WTC11 (cell line): ENCODE results near the gene PITPNC1. TPM values are rescaled to one million over a fixed set of nuclear protein-coding genes. Genes with fewer than 3 reads are reported as not detected.

ENCODE experiments used
- ATAC-seq: fragments of 200-7000 bp; cut with Tn5 transposase; 2 replicates; pipeline ENCODE4 v1.10.0; 2021; ENCODE audit warnings: mild to moderate bottlenecking, moderate library complexity
- CTCF ChIA-PET: fragments of 300-600 bp; sonication (Branson Sonifier 250); formaldehyde crosslinking; loops from one replicate; lab custom pipeline; 2021; ENCODE audit warnings: antibody characterized with exemption; lab: Charles Lee
- POLR2A ChIA-PET: fragments of 350-600 bp; sonication (Branson Sonifier 250); formaldehyde crosslinking; loops from one replicate; lab custom pipeline; 2021; ENCODE audit warnings: antibody characterized with exemption; lab: Charles Lee
- DNase-seq: peaks from one replicate; pipeline ENCODE4 v3.0.0; 2021; ENCODE audit warnings: low spot score
- H3K27ac Mint-ChIP-seq: 2 replicates; pipeline ENCODE4 v1.8.0; 2021; ENCODE audit warnings: mixed read lengths
- H3K27me3 Mint-ChIP-seq: 2 replicates; pipeline ENCODE4 v1.8.0; 2021; ENCODE audit warnings: low read depth, mild to moderate bottlenecking, moderate library complexity, mixed read lengths
- H3K36me3 Mint-ChIP-seq: 2 replicates; pipeline ENCODE4 v1.8.0; 2021; ENCODE audit warnings: mixed read lengths
- H3K4me1 Mint-ChIP-seq: 2 replicates; pipeline ENCODE4 v1.8.0; 2022; ENCODE audit warnings: mixed read lengths
- H3K4me3 Mint-ChIP-seq: 2 replicates; pipeline ENCODE4 v1.8.0; 2021; ENCODE audit warnings: mild to moderate bottlenecking, moderate library complexity, mixed read lengths
- H3K9me3 Mint-ChIP-seq: 2 replicates; pipeline ENCODE4 v1.8.0; 2021; ENCODE audit warnings: mixed read lengths
- AR ChIP-seq: fragments of 250-450 bp; sonication (Bioruptor Pico); IDR thresholded peaks from 2 replicates; pipeline ENCODE4 v1.9.0; 2021; ENCODE audit warnings: mild to moderate bottlenecking
- E2F4 ChIP-seq: sonication (generic); formaldehyde crosslinking; IDR thresholded peaks from 2 replicates; pipeline ENCODE4 v1.8.1; 2022; ENCODE audit warnings: low read depth, mild to moderate bottlenecking, moderate library complexity, missing genetic modification reagents, borderline replicate concordance
- ELF4 ChIP-seq: sonication (generic); formaldehyde crosslinking; IDR thresholded peaks from 2 replicates; pipeline ENCODE4 v1.8.1; 2022; ENCODE audit warnings: low read depth, mild to moderate bottlenecking, moderate library complexity, missing genetic modification reagents
- FOXJ3 ChIP-seq: sonication (generic); formaldehyde crosslinking; IDR thresholded peaks from 2 replicates; pipeline ENCODE4 v1.9.0; 2021; ENCODE audit warnings: missing genetic modification reagents, mild to moderate bottlenecking, borderline replicate concordance
- GRHL2 ChIP-seq: fragments of 250-450 bp; sonication (Bioruptor Pico); IDR thresholded peaks from 2 replicates; pipeline ENCODE4 v1.8.0; 2022; ENCODE audit warnings: mild to moderate bottlenecking, moderate library complexity; ENCODE audit not compliant: insufficient replicate concordance, severe bottlenecking
- HMGXB4 ChIP-seq: sonication (generic); formaldehyde crosslinking; IDR thresholded peaks from 2 replicates; pipeline ENCODE4 v1.8.1; 2023; ENCODE audit warnings: mild to moderate bottlenecking, moderate library complexity, missing genetic modification reagents
- IRF1 ChIP-seq: sonication (generic); formaldehyde crosslinking; IDR thresholded peaks from 2 replicates; pipeline ENCODE4 v1.8.0; 2023; ENCODE audit warnings: missing genetic modification reagents
- IRF2 ChIP-seq: sonication (generic); formaldehyde crosslinking; IDR thresholded peaks from 2 replicates; pipeline ENCODE4 v1.8.0; 2022; ENCODE audit warnings: low read depth, missing genetic modification reagents, borderline replicate concordance
- NR1H2 ChIP-seq: sonication (generic); formaldehyde crosslinking; IDR thresholded peaks from 2 replicates; pipeline ENCODE4 v1.9.0; 2021; ENCODE audit warnings: mild to moderate bottlenecking, moderate library complexity, missing genetic modification reagents
- NR2C2 ChIP-seq: sonication (generic); formaldehyde crosslinking; IDR thresholded peaks from 2 replicates; pipeline ENCODE4 v1.8.0; 2022; ENCODE audit warnings: mild to moderate bottlenecking, missing genetic modification reagents
- RORB ChIP-seq: fragments of 250-450 bp; sonication (Bioruptor Pico); IDR thresholded peaks from 2 replicates; pipeline ENCODE4 v1.9.0; 2021; ENCODE audit warnings: mild to moderate bottlenecking
- SP1 ChIP-seq: sonication (generic); formaldehyde crosslinking; conservative IDR thresholded peaks from 2 replicates; pipeline ENCODE4 v1.8.1; 2022; ENCODE audit warnings: missing genetic modification reagents
- STAT6 ChIP-seq: sonication (generic); formaldehyde crosslinking; conservative IDR thresholded peaks from 2 replicates; pipeline ENCODE4 v1.8.1; 2023; ENCODE audit warnings: mild to moderate bottlenecking, low read depth, missing genetic modification reagents, moderate library complexity
- TCF7 ChIP-seq: sonication (generic); formaldehyde crosslinking; IDR thresholded peaks from 2 replicates; pipeline ENCODE4 v1.8.0; 2022; ENCODE audit warnings: mild to moderate bottlenecking, low read depth, missing genetic modification reagents, moderate library complexity
- TEAD1 ChIP-seq: sonication (generic); formaldehyde crosslinking; IDR thresholded peaks from 2 replicates; pipeline ENCODE4 v1.8.0; 2022; ENCODE audit warnings: mild to moderate bottlenecking, missing genetic modification reagents
- ZBTB21 ChIP-seq: sonication (generic); formaldehyde crosslinking; IDR thresholded peaks from 2 replicates; pipeline ENCODE4 v1.8.1; 2023; ENCODE audit warnings: mild to moderate bottlenecking, missing genetic modification reagents, borderline replicate concordance
- ZMAT4 ChIP-seq: fragments of 250-450 bp; sonication (Bioruptor Pico); IDR thresholded peaks from 2 replicates; pipeline ENCODE4 v1.9.0; 2021; ENCODE audit warnings: mild to moderate bottlenecking
- ZNF263 ChIP-seq: sonication (generic); formaldehyde crosslinking; IDR thresholded peaks from 2 replicates; pipeline ENCODE4 v1.8.1; 2022; ENCODE audit warnings: low read depth, mild to moderate bottlenecking, moderate library complexity, missing genetic modification reagents
- ZNF416 ChIP-seq: fragments of 250-450 bp; sonication (Bioruptor Pico); IDR thresholded peaks from 2 replicates; pipeline ENCODE4 v1.9.0; 2021; ENCODE audit warnings: mild to moderate bottlenecking, inconsistent platforms
- ZNF425 ChIP-seq: fragments of 250-450 bp; sonication (Bioruptor Pico); conservative IDR thresholded peaks from 2 replicates; pipeline ENCODE4 v1.9.0; 2021; ENCODE audit warnings: mild to moderate bottlenecking
- ZSCAN18 ChIP-seq: fragments of 250-450 bp; sonication (Bioruptor Pico); IDR thresholded peaks from 2 replicates; pipeline ENCODE4 v2.1.2; 2022; ENCODE audit warnings: mild to moderate bottlenecking, moderate library complexity
- total RNA-seq: library from RNA; stranded (reverse); gene quantifications from 3 replicates; pipeline ENCODE4 v1.2.3, GENCODE V29; 2021

Gene PITPNC1
- total RNA-seq, 1 experiment from 2014 or later, result 39.8 TPM

- no peak for TF ChIP-seq RORB (CRISPR knock-in tag)
- TF ChIP-seq FOXJ3, result no peak
- no peak for TF ChIP-seq AR (CRISPR knock-in tag)
- TF ChIP-seq ZNF425 (CRISPR knock-in tag), result no peak
Measured at GRCh38 chr17:67372751-67373150, 4.3 kb upstream of the PITPNC1 start (continued).

GRCh38 chr17:67374329-67375053 is 2.6 kb upstream of the PITPNC1 start:
- H3K36me3 Mint-ChIP-seq, result peaks cover 5% of the 10 kb centered on the region
- DNase-seq, result peak; percentile 88
- ChIA-PET POLR2A (interaction anchor here (0.6 to 0.9 kb wide), 3 partner anchors 21 to 600 kb away, joined by 3 to 6 read pairs (median 3); no protein-coding TSS in a partner anchor), CTCF (interaction anchor here (0.5 to 3.1 kb wide), 33 partner anchors 8 to 585 kb away, joined by 3 to 38 read pairs (median 4); partner anchors contain the start of genes NOL11 and PSMD12)
- peak; percentile 51 for ATAC-seq
- peaks cover 29% of the 10 kb centered on the region for H3K4me1 Mint-ChIP-seq
- peaks cover 4% of the 10 kb centered on the region for H3K9me3 Mint-ChIP-seq
- no peaks in the 10 kb centered on the region; the same call in 1 of the 2 replicates for H3K27me3 Mint-ChIP-seq
- peak overlapping the region; percentile 48 for H3K4me3 Mint-ChIP-seq
- H3K27ac Mint-ChIP-seq, result peak overlapping the region; percentile 74
- TF ChIP-seq GRHL2 (no peak), ZMAT4 (no peak), ZSCAN18 (CRISPR knock-in tag) (no peak), ZNF263 (CRISPR knock-in tag) (no peak), STAT6 (CRISPR knock-in tag) (no peak), IRF2 (no peak), E2F4 (no peak), TCF7 (CRISPR knock-in tag) (no peak), HMGXB4 (CRISPR knock-in tag) (no peak), ZNF416 (CRISPR knock-in tag) (no peak), SP1 (CRISPR knock-in tag) (0 out of 2 replicates have a peak, but pooled peaks have one; percentile 47), ELF4 (CRISPR knock-in tag) (no peak), RORB (CRISPR knock-in tag) (no peak), NR2C2 (CRISPR knock-in tag) (no peak), ZBTB21 (CRISPR knock-in tag) (no peak), IRF1 (no peak), TEAD1 (CRISPR knock-in tag) (peak; percentile 67; the same call in 1 of the 2 replicates), NR1H2 (no peak)
